GM18868 (cell line): ENCODE results near the gene DNMT3A.

Source experiments
- ATAC-seq: cut with Tn5 transposase; IDR thresholded peaks from one replicate; pipeline ENCODE4 v1.9.1; 2021; ENCODE audit warnings: mild to moderate bottlenecking, moderate library complexity; ENCODE audit not compliant: unreplicated experiment

DNMT3A gene

DNA sequence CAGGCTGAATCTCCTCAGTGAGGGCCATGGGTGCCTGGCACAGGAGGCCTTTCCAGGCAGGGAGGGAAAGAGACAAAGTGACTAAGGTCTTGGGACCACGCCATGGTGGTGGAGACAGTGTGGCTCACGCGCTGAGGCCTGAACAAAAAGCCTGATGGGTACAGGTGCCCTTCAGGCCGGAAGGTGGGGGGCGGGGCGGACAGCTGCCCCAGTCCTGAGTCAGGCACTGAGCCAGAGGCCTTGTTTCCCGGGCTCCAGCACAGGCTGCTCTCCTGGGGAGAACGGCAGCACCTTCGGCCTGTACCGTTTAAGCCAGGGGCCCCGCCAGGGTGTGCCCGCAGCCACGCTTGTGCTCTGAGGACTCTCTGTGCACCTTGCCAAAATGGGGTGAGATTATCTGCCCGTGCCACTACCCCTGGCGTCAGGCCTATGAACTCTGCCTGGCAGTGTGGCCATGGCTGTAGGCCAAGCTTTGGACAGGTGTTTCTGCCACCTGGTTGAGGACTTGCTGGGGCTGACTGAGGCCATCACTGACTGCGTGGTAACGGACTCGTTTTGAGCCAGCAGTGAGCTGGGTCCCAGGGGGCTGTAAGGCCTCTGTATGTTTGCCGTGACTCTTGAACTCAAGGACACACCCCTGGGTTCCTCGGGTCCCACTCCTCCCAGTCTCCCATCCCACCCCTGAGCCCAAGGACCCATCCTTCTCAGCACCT, 31.7 kb upstream of the DNMT3A start:
- ATAC-seq = no peak

GRCh38 chr2:25372405-25373268, 30.9 kb upstream of the DNMT3A start:
- ATAC-seq = no peak

DNA sequence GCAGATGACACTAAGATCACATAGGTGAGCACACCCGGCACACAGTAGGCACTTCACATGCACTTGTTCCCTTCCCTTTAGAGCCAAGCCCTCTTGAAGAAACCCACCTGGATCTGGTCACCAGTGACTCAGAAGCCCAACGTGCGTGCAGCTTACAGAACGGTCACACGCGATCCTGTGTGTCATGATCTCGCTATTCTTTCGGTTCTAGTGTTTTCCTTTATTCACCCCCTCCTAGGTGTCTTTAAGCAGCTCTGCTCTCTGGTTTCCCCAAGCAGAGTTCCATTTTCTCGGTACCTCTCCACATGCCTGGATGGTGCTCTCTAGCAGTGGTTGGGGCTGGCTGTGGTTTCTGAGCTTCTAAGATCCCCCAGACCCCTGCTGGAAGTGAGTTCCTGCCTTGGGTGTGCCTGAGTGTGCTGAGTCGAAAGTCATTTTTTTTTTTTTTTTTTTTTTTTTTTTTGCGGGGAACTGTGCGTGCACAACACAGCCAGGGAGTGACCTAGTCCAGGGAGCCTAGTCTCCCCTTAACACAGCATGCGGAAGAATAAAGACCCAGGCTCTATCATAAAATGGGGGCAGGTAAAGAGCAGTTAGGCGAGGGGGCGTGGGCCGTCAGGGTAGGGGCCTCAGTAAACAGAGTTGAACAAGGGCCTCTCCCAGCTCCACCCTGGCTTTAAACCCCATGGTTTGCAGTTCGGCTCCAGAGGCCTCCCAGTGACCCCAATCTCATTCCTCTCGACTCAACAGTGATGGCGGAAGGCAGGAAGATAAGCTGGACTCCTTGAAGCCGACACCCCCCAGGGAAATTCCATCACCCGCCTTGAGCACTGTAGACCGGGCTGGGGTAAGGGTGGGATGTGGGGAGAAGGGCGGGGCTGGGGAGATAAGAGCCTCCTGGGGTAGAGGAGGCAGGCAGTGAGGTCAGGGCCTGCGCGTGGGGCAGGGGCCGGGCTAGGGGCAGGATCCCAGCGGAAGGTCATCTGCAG, 29.8 kb upstream of the DNMT3A start:
- no peak for ATAC-seq

DNA sequence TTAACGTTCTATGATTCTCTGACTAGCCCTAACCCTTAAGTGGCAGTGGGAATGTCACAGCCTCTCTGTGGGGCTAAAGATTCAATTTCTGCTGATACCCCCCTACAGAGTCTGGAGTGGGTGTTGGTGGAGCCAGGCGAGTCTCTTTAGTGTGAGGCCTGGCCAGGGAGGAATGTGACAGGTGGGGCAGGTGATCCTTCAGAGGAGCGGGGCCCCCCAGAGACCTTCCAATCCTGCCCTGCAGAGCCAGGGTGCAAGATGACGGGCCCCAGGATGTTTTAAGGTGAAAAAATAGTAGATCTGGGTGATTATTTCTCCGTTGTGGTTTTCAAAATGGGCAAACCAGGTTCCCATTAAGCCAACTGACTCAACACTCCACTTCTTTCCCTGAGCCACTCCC, 28.2 kb upstream of the DNMT3A start:
- ATAC-seq = no peak

DNA sequence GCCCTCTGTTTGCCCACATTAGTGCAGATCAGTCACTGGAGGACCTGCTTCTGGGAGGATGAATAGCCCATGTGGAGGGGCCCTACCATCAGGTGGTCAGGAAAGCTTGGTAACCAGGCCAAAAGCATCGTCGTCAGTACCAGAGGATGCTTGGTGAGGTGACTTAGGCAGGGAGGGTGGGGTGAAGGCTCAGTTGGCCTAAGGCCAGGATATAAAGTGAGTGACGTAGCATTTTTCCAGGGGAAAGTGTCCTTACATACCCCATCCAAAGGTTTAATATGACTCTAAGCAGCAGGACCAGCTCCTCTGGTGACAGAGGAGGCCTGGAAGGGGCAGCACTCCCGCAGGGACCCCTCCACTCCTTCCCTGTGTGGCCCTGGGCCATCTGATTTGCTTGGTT, 27.7 kb upstream of the DNMT3A start:
- ATAC-seq = no peak

- no peak for ATAC-seq
Measured at GRCh38 chr2:25368660-25369059, 26.9 kb upstream of the DNMT3A start.

DNA sequence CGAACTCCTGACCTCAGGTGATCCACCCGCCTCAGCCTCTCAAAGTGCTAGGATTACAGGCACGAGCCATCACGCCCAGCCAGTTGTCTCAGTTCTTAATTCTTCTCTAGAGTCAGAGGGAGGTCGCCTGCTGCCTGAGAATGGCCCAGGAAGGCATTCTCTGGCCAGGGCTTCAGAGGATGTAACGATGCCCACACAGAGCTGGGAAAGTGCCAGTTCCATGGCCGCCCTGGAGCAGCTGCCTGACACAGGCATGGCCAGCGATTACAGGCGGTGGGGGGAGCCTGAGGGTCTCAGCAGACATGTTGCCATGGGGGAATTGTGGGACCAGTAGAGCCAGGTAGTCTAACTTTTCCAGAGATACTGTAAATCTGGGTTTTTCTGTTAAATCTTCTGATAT, 25.6 kb upstream of the DNMT3A start:
- ATAC-seq = no peak

- ATAC-seq = no peak
Measured at GRCh38 chr2:25366629-25367028, 24.9 kb upstream of the DNMT3A start.

- ATAC-seq = no peak
Measured at GRCh38 chr2:25365241-25365640, 23.5 kb upstream of the DNMT3A start.

GRCh38 chr2:25363733-25364132, 22.0 kb upstream of the DNMT3A start:
- no peak for ATAC-seq

DNA sequence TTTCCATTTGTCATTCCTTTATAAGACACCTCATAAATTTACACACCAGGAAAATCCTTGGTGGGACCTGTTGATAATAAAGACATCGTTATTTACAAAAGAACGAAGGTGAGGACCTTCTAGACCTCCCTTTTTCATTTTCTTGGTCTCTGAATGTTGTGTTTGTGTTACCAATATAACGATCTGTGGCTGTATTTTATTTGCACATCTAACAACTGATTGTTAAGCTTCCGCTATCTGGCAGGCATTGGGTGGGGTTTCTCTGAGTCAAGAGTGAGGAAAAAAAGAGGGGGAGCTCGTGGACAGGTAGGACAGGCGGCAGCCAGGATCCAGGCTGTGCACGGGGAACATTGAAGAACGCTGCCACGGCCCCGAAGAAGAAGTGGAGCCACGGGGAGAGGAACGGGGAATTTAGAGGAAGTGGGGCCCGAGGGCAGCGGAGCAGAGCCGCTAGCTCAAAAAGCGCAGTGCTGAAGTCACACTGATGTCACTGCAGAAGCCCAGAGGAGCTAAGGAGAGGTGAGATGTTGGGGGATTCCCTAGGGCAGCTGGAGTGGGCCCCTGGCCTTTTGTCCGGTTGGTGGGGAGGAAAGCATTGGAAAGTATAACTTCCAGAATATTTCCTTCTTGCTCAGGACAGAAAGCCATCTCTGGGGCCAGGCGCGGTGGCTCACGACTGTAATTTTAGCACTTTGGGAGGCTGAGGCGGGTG, 20.9 kb upstream of the DNMT3A start:
- peak; percentile 77 for ATAC-seq

DNA sequence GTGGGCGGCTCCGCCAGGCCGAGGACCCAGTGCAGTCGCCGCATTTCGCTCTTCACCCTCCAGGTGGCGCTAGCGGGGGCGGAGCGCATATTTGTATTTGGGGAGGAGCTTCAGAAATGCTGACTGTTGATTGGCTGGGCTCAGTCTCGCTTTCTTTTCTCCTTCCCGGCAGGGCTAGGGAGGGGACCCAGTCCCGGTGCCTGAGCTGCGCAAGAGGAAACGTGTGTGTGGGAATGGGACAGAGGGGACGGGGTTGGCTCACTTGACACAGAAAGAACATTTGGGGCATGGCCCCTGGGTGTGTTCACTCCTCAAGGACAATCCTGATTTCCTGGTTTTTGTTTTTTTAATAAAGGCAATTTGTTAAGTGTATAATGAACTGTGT, 20.3 kb upstream of the DNMT3A start:
- ATAC-seq = peak; percentile 81

DNA sequence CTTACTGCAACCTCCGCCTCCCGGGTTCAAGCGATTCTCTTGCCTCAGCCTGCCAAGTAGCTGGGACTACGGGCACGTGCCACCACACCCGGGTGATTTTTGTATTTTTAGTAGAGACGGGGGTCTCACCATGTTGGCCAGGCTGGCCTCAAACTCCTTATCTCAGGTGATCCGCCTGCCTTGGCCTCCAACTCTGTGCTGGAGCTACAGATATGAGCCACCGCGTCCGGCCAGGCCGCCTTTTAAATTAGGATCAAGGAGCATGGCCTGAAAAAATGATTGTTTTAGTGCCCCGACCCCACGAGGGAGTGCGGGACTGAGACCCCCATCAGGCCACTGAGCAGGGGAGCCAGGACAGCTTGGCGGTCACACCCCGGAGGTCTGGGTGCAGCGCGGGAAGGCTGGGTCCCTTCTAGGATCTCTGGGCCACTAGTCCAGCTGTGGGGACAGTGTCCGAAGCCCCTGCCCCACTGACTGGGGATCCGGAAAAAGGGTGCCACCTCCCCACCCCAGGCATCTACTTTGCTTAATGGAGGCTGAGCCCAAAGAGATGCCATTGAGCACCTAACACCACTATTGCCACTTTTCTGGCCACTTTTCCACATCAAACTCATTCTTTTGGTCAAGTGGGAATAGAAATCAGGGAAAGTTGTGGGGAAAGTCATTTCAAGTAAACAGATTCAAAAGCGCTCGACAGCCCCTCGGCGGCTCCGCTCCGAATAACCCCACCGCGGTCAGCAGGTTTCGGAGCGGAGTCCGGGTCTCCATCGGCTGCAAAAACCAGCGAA, 19.7 kb upstream of the DNMT3A start:
- no peak for ATAC-seq

GRCh38 chr2:25358836-25359235, 17.1 kb upstream of the DNMT3A start:
- no peak for ATAC-seq

GRCh38 chr2:25358249-25358815, 16.6 kb upstream of the DNMT3A start:
- ATAC-seq = no peak

DNA sequence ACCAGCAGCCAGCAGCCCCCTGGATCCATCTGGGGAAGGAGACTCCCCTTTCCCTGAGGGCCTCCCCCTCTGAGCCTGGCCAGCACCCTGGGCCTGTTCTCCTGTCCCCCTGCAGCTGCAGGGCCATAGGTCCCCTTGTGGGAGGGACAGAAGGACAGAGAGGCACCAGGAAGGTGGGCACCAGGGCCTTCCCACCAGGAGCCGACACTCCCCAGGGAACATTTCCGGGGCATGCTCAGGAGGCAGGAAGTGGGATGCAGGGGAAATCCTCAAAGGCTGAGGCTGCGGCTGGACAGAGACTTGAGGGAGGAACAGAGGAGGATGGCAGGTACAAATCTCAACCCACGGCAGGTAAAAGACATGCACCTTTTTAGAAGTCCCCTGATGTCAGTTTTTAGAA, 14.4 kb upstream of the DNMT3A start:
- ATAC-seq = no peak

DNA sequence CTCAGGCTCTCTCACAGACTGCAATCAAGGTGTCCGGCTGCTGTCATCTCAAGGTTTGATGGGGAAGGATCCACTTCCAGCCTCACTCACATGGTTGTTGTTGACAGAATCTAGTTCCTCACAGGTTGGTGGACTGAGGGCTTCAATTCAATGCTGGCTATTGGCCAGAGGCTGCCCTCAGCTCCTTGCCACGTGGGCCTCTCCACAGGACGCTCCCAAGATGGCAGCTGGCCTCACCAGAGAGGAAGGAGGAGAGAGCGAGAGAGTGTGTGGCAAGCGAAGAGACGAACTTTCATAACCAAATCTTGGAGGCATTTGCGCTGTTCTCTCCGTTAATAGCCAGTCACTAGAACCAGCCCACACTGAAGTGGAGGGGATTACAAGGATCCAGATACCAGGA, 13.5 kb upstream of the DNMT3A start:
- ATAC-seq = no peak

DNA sequence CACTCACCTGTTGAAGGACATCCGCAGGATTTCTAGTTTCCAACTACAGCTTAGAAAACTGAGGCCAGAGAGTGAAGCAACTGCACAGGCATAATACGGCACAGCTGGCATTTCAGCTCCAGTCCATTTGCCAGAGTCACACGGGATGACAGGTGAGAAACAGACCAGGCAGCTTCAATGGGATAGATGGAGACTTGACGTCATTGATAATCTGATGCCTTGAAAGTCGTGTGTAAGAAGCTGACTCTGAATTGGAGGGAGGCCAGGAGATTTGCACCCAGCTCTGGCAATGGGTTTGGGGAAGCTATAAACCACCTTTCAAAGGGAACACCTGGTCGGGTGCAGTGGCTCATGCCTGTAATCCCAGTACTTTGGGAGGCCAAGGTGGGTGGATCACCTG, 12.4 kb upstream of the DNMT3A start:
- no peak for ATAC-seq

DNA sequence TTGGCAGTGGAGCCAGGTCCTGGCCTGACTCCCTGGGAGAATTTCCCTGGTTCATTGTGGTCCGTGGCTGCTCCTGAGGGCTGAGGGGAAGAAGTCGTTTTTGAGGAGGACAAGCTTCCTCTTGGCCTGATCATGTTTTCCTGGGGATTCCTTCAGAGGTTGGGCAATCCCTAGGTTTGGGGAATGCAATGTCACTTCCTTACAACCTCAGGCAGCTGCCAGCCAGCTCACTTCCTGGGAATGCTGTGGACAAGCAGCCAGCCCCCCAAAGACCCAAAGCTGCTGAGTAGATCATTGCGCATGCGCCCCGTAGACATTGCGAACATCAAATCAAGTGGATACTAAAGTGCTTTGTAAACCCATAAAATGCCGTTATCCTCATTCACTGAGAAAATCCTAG, 7.7 kb upstream of the DNMT3A start:
- no peak for ATAC-seq
